NB4 (cell line): ENCODE results near the gene SPRYD3.
"Not testable (repeated sequence)": the region's sequence is repeated elsewhere in the genome, so short reads cannot be mapped to it uniquely, and the experiment has no call there.

Experiments
- DNase-seq: peaks from one replicate; pipeline ENCODE4 v3.0.0; 2010; ENCODE audit warnings: low read depth
- H3K4me3 ChIP-seq: one replicate; pipeline ENCODE4 v1.5.1; 2011; ENCODE audit warnings: mild to moderate bottlenecking, low read depth, low read length, moderate library complexity
- MAX ChIP-seq: IDR thresholded peaks from 2 replicates; pipeline ENCODE4 v1.6.1; 2011; ENCODE audit warnings: low read depth, low read length
- MYC ChIP-seq: IDR thresholded peaks from 2 replicates; pipeline ENCODE4 v1.6.1; 2011; ENCODE audit warnings: low read depth, low read length
- POLR2A ChIP-seq: IDR thresholded peaks from 2 replicates; pipeline ENCODE4 v1.6.1; 2011; ENCODE audit warnings: mild to moderate bottlenecking; ENCODE audit not compliant: insufficient read length; ENCODE audit errors: extremely low read depth
- TF ChIP-seq, protein P1 (sequence below): IDR thresholded peaks from one replicate; pipeline ENCODE4 v1.5.1; 2012; ENCODE audit warnings: low read depth, low read length

Gene SPRYD3

DNA sequence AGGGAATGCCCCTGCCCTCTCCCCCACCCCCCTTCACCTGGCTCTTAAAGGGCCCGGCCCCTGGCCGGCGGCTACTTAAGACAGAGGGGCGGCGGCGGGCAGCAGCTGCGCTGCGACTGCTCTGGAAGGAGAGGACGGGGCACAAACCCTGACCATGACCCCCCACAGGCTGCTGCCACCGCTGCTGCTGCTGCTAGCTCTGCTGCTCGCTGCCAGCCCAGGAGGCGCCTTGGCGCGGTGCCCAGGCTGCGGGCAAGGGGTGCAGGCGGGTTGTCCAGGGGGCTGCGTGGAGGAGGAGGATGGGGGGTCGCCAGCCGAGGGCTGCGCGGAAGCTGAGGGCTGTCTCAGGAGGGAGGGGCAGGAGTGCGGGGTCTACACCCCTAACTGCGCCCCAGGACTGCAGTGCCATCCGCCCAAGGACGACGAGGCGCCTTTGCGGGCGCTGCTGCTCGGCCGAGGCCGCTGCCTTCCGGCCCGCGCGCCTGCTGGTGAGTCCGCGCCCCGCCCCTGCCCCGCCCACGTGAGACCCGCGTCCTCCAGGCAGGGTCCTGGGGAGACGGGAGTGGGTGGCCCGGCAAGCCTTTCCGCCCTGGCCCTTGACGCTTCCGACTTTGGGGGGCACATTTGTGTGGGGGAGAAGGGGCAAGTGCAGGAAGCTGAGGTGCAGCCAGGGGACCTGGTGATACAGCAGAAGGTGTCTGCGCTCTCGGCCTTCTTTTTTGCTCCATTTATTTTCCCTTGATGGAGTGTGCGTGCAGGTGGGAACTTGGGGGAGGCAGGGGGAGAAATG, 18.6 kb upstream of the SPRYD3 start, which contains the start of gene IGFBP6:
TSS of gene IGFBP6 (plus strand) at position 104 of the 790 bp plus-strand sequence. CDS start at position 155, 51 bp downstream.
- H3K4me3 ChIP-seq: no peak within 1 kb of the TSS
- DNase-seq: peak; percentile 68
- 0 out of 2 replicates have a peak, but pooled peaks have one; percentile 4 for TF ChIP-seq MAX
- TF ChIP-seq, protein P1, sequence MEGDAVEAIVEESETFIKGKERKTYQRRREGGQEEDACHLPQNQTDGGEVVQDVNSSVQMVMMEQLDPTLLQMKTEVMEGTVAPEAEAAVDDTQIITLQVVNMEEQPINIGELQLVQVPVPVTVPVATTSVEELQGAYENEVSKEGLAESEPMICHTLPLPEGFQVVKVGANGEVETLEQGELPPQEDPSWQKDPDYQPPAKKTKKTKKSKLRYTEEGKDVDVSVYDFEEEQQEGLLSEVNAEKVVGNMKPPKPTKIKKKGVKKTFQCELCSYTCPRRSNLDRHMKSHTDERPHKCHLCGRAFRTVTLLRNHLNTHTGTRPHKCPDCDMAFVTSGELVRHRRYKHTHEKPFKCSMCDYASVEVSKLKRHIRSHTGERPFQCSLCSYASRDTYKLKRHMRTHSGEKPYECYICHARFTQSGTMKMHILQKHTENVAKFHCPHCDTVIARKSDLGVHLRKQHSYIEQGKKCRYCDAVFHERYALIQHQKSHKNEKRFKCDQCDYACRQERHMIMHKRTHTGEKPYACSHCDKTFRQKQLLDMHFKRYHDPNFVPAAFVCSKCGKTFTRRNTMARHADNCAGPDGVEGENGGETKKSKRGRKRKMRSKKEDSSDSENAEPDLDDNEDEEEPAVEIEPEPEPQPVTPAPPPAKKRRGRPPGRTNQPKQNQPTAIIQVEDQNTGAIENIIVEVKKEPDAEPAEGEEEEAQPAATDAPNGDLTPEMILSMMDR: no peak

GRCh38 chr12:53097207-53097563, 18.0 kb upstream of the SPRYD3 start:
- no peak for DNase-seq
- TF ChIP-seq POLR2A (no peak), MAX (no peak), MYC (no peak)
- TF ChIP-seq, protein P1: no peak
- no peak overlapping the region for H3K4me3 ChIP-seq

DNA sequence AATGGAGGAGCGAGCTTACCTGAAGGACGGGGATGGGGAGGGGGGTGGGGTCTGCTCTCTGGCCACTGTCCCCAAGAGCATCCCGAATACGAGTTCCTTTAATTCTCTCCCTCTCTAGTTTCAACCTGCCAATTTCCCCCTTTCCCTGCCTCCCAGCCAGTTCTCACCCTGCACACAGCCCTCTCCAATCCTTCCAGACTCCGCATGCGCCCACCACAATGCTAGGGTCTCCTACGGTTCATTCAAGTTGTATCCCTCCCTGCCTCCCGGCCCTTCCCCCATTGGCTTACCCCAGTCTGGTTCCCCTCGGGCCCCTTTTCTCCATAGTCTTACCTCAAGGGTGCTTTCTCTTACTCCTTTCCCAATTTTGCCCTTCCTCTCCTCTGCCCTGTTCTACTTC, 17.6 kb upstream of the SPRYD3 start:
- no peak for DNase-seq
- H3K4me3 ChIP-seq: no peak overlapping the region
- TF ChIP-seq MYC (no peak), POLR2A (no peak), MAX (no peak)
- TF ChIP-seq, protein P1: no peak

GRCh38 chr12:53096089-53096741, 17.0 kb upstream of the SPRYD3 start:
- TF ChIP-seq POLR2A (no peak), MAX (no peak), MYC (no peak)
- TF ChIP-seq, protein P1: no peak
- H3K4me3 ChIP-seq: no peak overlapping the region
- DNase-seq: no peak

DNA sequence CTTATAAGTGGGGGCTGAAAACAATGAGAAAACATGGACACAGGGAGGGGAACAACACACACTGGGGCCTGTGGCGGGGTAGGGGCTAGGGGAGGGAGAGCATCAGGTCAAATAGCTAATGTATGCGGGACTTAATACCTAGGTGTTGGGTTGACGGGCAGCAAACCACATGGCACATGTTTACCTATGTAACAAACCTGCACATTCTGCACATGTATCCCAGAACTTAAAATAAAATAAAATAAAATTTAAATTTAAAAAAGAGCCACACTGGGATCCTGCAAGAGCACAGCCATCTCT, 16.4 kb upstream of the SPRYD3 start:
- H3K4me3 ChIP-seq, DNase-seq: not testable (repeated sequence)

- H3K4me3 ChIP-seq, DNase-seq: not testable (repeated sequence)
These were observed 15.8 kb upstream of the SPRYD3 start for GRCh38 chr12:53094796-53095595.
